A549 (cell line): ENCODE measurements around the gene NUDCD2.

Experiments used
- CTCF ChIP-seq: fragments of >200 bp; sonication (Bioruptor Twin); formaldehyde crosslinking; IDR thresholded peaks from 3 replicates; pipeline ENCODE4 v1.5.1; 2016
- ELK1 ChIP-seq: fragments of 150-350 bp; IDR thresholded peaks from 2 replicates; pipeline ENCODE4 v1.6.1; 2014; ENCODE audit warnings: low read depth, mild to moderate bottlenecking, low read length
- FOSL2 ChIP-seq, 2 experiments: fragments of 450-650 bp in 1 of 2; fragments of >200 bp in 1 of 2; sonication (Bioruptor Twin) in 1 of 2; formaldehyde crosslinking; IDR thresholded peaks; 2 replicates each; pipeline versions ENCODE4 v1.5.0 to v1.6.1; 2016 to 2020; ENCODE audit warnings: mild to moderate bottlenecking in 1 of 2, moderate library complexity in 1 of 2
- MAX ChIP-seq: IDR thresholded peaks from 2 replicates; pipeline ENCODE4 v1.6.1; 2012
- NPAS2 ChIP-seq: fragments of 250-450 bp; sonication (Bioruptor Pico); IDR thresholded peaks from 2 replicates; pipeline ENCODE4 v1.8.0; 2022; ENCODE audit warnings: mild to moderate bottlenecking, moderate library complexity, borderline replicate concordance
- RFX5 ChIP-seq: fragments of 450-650 bp; IDR thresholded peaks from 2 replicates; pipeline ENCODE4 v1.7.1; 2014; ENCODE audit warnings: antibody characterized with exemption, mild to moderate bottlenecking, moderate library complexity

- TF ChIP-seq RFX5 = no peak
- no peak for TF ChIP-seq FOSL2 (IDR thresholded peaks at IDR 0.05)
- no peak for TF ChIP-seq FOSL2 (CRISPR knock-in tag; IDR thresholded peaks at IDR 0.05)
- TF ChIP-seq NPAS2 (CRISPR knock-in tag) = no peak
- no peak for TF ChIP-seq ELK1
- no peak for TF ChIP-seq MAX
- TF ChIP-seq CTCF = no peak
These were observed 60.0 kb downstream of the NUDCD2 start for GRCh38 chr5:163399923-163400322.
